ENCODE results near the gene BRF1.

BRF1 gene

GRCh38 chr14:105214324-105214915 is 86.4 kb downstream of the BRF1 start:
- Histone ChIP-seq H3K9me3 (no peaks in the 10 kb centered on the region), H3K4me3 (ENCODE audit: low read depth, low read length) (no peak overlapping the region), H3K27me3 (no peaks in the 10 kb centered on the region), H3K4me1 (peaks cover 8% of the 10 kb centered on the region), H3K36me3 (peaks cover 26% of the 10 kb centered on the region)
- no peak for DNase-seq
- TF ChIP-seq CTCF (IDR thresholded peaks at IDR 0.05; ENCODE audit: low read depth, low read length): no peak

GRCh38 chr14:105213361-105213760 is 87.4 kb downstream of the BRF1 start:
- Histone ChIP-seq H3K4me1 (peaks cover 13% of the 10 kb centered on the region), H3K27me3 (no peaks in the 10 kb centered on the region), H3K4me3 (ENCODE audit: low read depth, low read length) (no peak overlapping the region), H3K36me3 (peaks cover 16% of the 10 kb centered on the region), H3K9me3 (no peaks in the 10 kb centered on the region)
- no peak for DNase-seq
- no peak for TF ChIP-seq CTCF (IDR thresholded peaks at IDR 0.05; ENCODE audit: low read depth, low read length)

GRCh38 chr14:105212541-105213300 is 88.1 kb downstream of the BRF1 start:
- peak; percentile 2; the same call in 1 of the 2 replicates for TF ChIP-seq CTCF (IDR thresholded peaks at IDR 0.05; ENCODE audit: low read depth, low read length)
- H3K36me3 ChIP-seq: peaks cover 15% of the 10 kb centered on the region
- H3K4me3 ChIP-seq (ENCODE audit: low read depth, low read length): no peak overlapping the region
- peak; percentile 76 for DNase-seq
- no peaks in the 10 kb centered on the region for H3K9me3 ChIP-seq
- peaks cover 13% of the 10 kb centered on the region for H3K4me1 ChIP-seq
- no peaks in the 10 kb centered on the region for H3K27me3 ChIP-seq

GRCh38 chr14:105211758-105212089 is 89.1 kb downstream of the BRF1 start:
- Histone ChIP-seq H3K36me3 (peaks cover 9% of the 10 kb centered on the region), H3K4me1 (peaks cover 16% of the 10 kb centered on the region), H3K27me3 (no peaks in the 10 kb centered on the region), H3K9me3 (no peaks in the 10 kb centered on the region), H3K4me3 (ENCODE audit: low read depth, low read length) (no peak overlapping the region)
- DNase-seq: no peak
- TF ChIP-seq CTCF (IDR thresholded peaks at IDR 0.05; ENCODE audit: low read depth, low read length): no peak

- H3K36me3 ChIP-seq: peaks cover 9% of the 10 kb centered on the region
- DNase-seq: no peak
These were observed 89.6 kb downstream of the BRF1 start for GRCh38 chr14:105211086-105211757.

More at GRCh38 chr14:105211086-105211757, 89.6 kb downstream of the BRF1 start:
- H3K27me3 ChIP-seq: no peaks in the 10 kb centered on the region
- H3K4me3 ChIP-seq (ENCODE audit: low read depth, low read length): no peak overlapping the region
- TF ChIP-seq CTCF (IDR thresholded peaks at IDR 0.05; ENCODE audit: low read depth, low read length): no peak
- no peaks in the 10 kb centered on the region for H3K9me3 ChIP-seq
- peaks cover 16% of the 10 kb centered on the region for H3K4me1 ChIP-seq
